ENCODE data around the gene CCDC149. TPM values are rescaled to one million over a fixed set of nuclear protein-coding genes. Genes with fewer than 3 reads are reported as not detected.

The CCDC149 gene
- total and polyA plus RNA-seq, 2 of the 13 experiments (the other 11 are each of a cell fraction or from before 2014, with no cell fraction given), result 0.44 to 0.95 TPM

- TF ChIP-seq ZNF572 (CRISPR knock-in tag; IDR thresholded peaks at IDR 0.05), result no peak
Observed at GRCh38 chr4:24772952-24773351, 139.9 kb downstream of the CCDC149 start (continued).

DNA sequence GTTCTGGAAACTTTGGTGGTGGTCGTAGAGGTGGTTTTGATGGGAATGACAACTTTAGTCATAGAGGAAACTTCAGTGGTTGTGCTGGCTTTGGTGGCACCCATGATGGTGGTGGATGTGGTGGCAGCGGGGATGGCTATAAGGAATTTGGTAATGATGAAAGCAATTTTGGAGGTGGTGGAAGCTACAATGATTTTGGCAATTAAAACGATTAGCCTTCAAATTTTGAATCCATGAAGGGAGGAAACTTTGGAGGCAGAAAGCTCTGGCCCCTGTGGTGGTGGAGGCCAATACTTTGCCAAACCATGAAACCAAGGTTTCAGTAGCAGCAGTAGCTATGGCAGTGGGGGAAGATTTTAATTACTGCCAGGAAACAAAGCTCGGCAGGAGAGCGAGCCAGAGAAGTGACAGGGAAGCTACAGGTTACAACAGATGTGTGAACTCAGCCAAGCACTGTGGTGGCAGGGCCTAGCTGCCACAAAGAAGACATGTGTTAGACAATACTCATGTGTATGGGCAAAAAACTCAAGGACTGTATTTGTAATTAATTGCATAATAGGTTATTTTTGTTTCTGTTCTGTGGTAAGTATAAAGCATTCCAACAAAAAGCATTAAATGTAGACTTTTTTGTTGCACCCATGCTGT lies 140.7 kb downstream of the CCDC149 start:
- Histone ChIP-seq H3K36me3 (replicated peaks in 1 of 2; ENCODE audit: control insufficient read depth in 1 of 2, insufficient read depth in 2 of 2, low read length in 2 of 2) (no peaks in the 10 kb centered on the region), H4K20me1 (ENCODE audit: insufficient read depth, low read length) (no peaks in the 10 kb centered on the region), H3K4me3 (replicated peaks in 1 of 3; ENCODE audit: insufficient read depth in 1 of 3, low read depth in 2 of 3, low read length in 3 of 3) (no peak overlapping the region), H2AFZ (ENCODE audit: low read length) (no peak overlapping the region), H3K9ac (ENCODE audit: insufficient read depth, low read depth, low read length) (no peak overlapping the region), H3K79me2 (ENCODE audit: insufficient read depth, low read length) (no peaks in the 10 kb centered on the region), H3K27me3 (ENCODE audit: control insufficient read depth in 1 of 2, insufficient read depth in 2 of 2, low read length in 2 of 2) (no peaks in the 10 kb centered on the region; a peak in 1 of 5 replicates), H3K27ac (ENCODE audit: extremely low read length, insufficient read depth, low read length) (no peak overlapping the region), H3K4me2 (ENCODE audit: low read depth, low read length) (no peak overlapping the region), H3K4me1 (ENCODE audit: insufficient read depth, low read length) (no peaks in the 10 kb centered on the region), H3K9me3 (ENCODE audit: low read length) (no peaks in the 10 kb centered on the region)
- intact Hi-C loops (cut with micrococcal nuclease; ENCODE audit: unreplicated experiment), result no loop called here
- 25% methylated on average over 5 of the region's 5 CpGs for WGBS (ENCODE audit: low lambda C conversion rate)
- ChIA-PET CTCF (ENCODE audit: low intra/inter-chr PET ratio, low total read pairs) (no interaction called here), POLR2A (no interaction called here)
- ATAC-seq (no peak), FAIRE-seq (no peak), DNase-seq (ENCODE audit: low spot score) (no peak)
- BruUV-seq (replicated peaks), result no TSS peak
- in situ Hi-C loops (cut with HindIII; ENCODE audit: extremely low pct_ligation_motif_present, low pct_unique_long_range_greater_than_20kb), result no loop called here
- TF ChIP-seq DBP (CRISPR knock-in tag; IDR thresholded peaks at IDR 0.05; ENCODE audit: not compliant biosample characterization), result no peak
- TF ChIP-seq ZNF33B (CRISPR knock-in tag; IDR thresholded peaks at IDR 0.05), result no peak

DNA sequence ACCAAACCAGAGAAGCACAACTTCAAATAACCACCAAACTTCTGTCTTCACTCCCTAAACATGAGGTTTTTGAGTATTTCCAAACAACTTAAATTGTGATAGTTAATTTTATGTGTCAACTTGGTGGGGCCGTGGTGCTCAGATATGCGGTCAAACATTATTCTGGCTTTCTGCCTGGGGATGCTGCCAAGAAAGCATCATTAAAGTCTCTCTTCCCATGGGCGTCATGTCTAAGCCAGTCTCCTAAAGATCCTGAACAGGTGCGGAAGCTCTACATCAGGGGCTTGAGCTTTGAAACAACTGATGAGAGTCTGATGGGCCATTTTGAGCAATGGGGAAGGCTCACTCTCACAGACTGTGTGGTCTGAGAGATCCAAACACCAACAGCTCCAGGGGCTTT lies 141.6 kb downstream of the CCDC149 start:
- in situ Hi-C loops (cut with HindIII; ENCODE audit: extremely low pct_ligation_motif_present, low pct_unique_long_range_greater_than_20kb) (no loop called here), intact Hi-C loops (cut with micrococcal nuclease; ENCODE audit: unreplicated experiment) (no loop called here)
- FAIRE-seq (no peak), ATAC-seq (no peak), DNase-seq (ENCODE audit: low spot score) (no peak)
- no peak overlapping the region for H3K4me3 ChIP-seq (replicated peaks in 1 of 3; ENCODE audit: insufficient read depth in 1 of 3, low read depth in 2 of 3, low read length in 3 of 3)
- H3K36me3 ChIP-seq (replicated peaks in 1 of 2; ENCODE audit: control insufficient read depth in 1 of 2, insufficient read depth in 2 of 2, low read length in 2 of 2), result no peaks in the 10 kb centered on the region
- no peak overlapping the region for H3K27ac ChIP-seq (ENCODE audit: extremely low read length, insufficient read depth, low read length)
- CTCF ChIA-PET (ENCODE audit: low intra/inter-chr PET ratio, low total read pairs), result no interaction called here
- no peak overlapping the region for H3K4me2 ChIP-seq (ENCODE audit: low read depth, low read length)
- POLR2A ChIA-PET, result no interaction called here
- H3K9ac ChIP-seq (ENCODE audit: insufficient read depth, low read depth, low read length), result no peak overlapping the region
- no TSS peak for BruUV-seq (replicated peaks)
- H2AFZ ChIP-seq (ENCODE audit: low read length), result no peak overlapping the region
- WGBS (ENCODE audit: low lambda C conversion rate), result 25% methylated on average over 4 of the region's 4 CpGs
- no peaks in the 10 kb centered on the region for H4K20me1 ChIP-seq (ENCODE audit: insufficient read depth, low read length)
- H3K27me3 ChIP-seq (ENCODE audit: control insufficient read depth in 1 of 2, insufficient read depth in 2 of 2, low read length in 2 of 2), result no peaks in the 10 kb centered on the region; a peak in 1 of 5 replicates
- H3K9me3 ChIP-seq (ENCODE audit: low read length), result no peaks in the 10 kb centered on the region
- no peaks in the 10 kb centered on the region for H3K4me1 ChIP-seq (ENCODE audit: insufficient read depth, low read length)
- H3K79me2 ChIP-seq (ENCODE audit: insufficient read depth, low read length), result no peaks in the 10 kb centered on the region
- TF ChIP-seq STAG1 (CRISPR knock-in tag; IDR thresholded peaks at IDR 0.05) (no peak), ZFP37 (CRISPR knock-in tag; IDR thresholded peaks at IDR 0.05; ENCODE audit: borderline replicate concordance) (no peak), CBX5 (CRISPR knock-in tag; IDR thresholded peaks at IDR 0.05; ENCODE audit: borderline replicate concordance) (no peak), MATR3 (CRISPR knock-in tag; IDR thresholded peaks at IDR 0.05) (no peak), ZEB1 (IDR thresholded peaks at IDR 0.05; ENCODE audit: insufficient replicate concordance, low read depth) (no peak), ZNF781 (CRISPR knock-in tag; IDR thresholded peaks at IDR 0.05; ENCODE audit: borderline replicate concordance, not compliant biosample characterization) (no peak), SMARCE1 (IDR thresholded peaks at IDR 0.05; ENCODE audit: borderline replicate concordance) (no peak), TOPORS (CRISPR knock-in tag; IDR thresholded peaks at IDR 0.05) (no peak)
- TF ChIP-seq, protein P1, sequence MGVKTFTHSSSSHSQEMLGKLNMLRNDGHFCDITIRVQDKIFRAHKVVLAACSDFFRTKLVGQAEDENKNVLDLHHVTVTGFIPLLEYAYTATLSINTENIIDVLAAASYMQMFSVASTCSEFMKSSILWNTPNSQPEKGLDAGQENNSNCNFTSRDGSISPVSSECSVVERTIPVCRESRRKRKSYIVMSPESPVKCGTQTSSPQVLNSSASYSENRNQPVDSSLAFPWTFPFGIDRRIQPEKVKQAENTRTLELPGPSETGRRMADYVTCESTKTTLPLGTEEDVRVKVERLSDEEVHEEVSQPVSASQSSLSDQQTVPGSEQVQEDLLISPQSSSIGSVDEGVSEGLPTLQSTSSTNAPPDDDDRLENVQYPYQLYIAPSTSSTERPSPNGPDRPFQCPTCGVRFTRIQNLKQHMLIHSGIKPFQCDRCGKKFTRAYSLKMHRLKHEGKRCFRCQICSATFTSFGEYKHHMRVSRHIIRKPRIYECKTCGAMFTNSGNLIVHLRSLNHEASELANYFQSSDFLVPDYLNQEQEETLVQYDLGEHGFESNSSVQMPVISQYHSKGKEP (CRISPR knock-in tag; IDR thresholded peaks at IDR 0.05), result no peak
- TF ChIP-seq, protein P2, sequence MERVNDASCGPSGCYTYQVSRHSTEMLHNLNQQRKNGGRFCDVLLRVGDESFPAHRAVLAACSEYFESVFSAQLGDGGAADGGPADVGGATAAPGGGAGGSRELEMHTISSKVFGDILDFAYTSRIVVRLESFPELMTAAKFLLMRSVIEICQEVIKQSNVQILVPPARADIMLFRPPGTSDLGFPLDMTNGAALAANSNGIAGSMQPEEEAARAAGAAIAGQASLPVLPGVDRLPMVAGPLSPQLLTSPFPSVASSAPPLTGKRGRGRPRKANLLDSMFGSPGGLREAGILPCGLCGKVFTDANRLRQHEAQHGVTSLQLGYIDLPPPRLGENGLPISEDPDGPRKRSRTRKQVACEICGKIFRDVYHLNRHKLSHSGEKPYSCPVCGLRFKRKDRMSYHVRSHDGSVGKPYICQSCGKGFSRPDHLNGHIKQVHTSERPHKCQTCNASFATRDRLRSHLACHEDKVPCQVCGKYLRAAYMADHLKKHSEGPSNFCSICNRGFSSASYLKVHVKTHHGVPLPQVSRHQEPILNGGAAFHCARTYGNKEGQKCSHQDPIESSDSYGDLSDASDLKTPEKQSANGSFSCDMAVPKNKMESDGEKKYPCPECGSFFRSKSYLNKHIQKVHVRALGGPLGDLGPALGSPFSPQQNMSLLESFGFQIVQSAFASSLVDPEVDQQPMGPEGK (CRISPR knock-in tag; IDR thresholded peaks at IDR 0.05), result no peak

Measured in HepG2 (cell line).